ENCODE results near the gene PLEKHG3. TPM values are rescaled to one million over a fixed set of nuclear protein-coding genes. Genes with fewer than 3 reads are reported as not detected.

PLEKHG3 gene
- polyA plus RNA-seq, 3 donors, result 6.3 to 21.6 (median 13.0) TPM

DNA sequence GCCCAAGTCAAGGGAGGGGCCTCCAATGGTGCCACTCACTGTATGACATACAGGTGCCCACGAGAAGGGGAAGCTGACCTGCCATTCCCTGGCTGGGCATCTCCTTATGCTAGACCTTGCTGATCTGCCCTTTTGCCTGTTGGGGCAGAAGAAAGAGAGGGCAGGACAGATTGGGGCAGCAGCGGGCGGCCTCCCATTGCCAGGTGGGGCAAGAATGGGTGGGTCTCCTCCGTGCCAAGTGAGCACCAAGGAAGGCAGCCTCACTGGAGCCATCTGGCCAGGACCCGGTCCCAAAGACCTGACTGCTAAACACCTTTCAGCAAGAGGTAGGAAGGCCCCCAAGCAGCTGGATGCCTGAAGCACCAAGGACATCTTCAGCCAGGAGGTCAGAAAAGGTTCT, 50.5 kb downstream of the PLEKHG3 start:
- Histone ChIP-seq H3K9ac (ENCODE audit: insufficient read depth, low read length, poor library complexity, severe bottlenecking) (no peak overlapping the region), H3K4me3 (replicated peaks in 1 of 3; ENCODE audit: low read depth in 2 of 3, low read length in 3 of 3) (no peak overlapping the region), H2AFZ (ENCODE audit: insufficient read depth, low read depth, low read length, poor library complexity, severe bottlenecking) (no peak overlapping the region), H3K27ac (ENCODE audit: low read depth in 1 of 2, low read length in 2 of 2) (no peak overlapping the region), H3K9me3 (replicated peaks in 1 of 2; ENCODE audit: control insufficient read depth in 1 of 2, insufficient read depth in 1 of 2, low read length in 2 of 2) (peaks cover 0 to 3% of the 10 kb centered on the region in 2 donors), H3K4me2 (replicated peaks; ENCODE audit: extremely low read depth, low read length, poor library complexity, severe bottlenecking) (no peak overlapping the region), H3K27me3 (ENCODE audit: control insufficient read depth in 2 of 2, insufficient read depth in 2 of 2, low read length in 2 of 2) (no peaks in the 10 kb centered on the region), H3K36me3 (replicated peaks in 1 of 2; ENCODE audit: control insufficient read depth in 1 of 2, insufficient read depth in 2 of 2, low read length in 2 of 2) (no peaks in the 10 kb centered on the region), H3K79me2 (ENCODE audit: insufficient read depth, low read length) (no peaks in the 10 kb centered on the region), H4K20me1 (ENCODE audit: insufficient read depth, low read length) (no peaks in the 10 kb centered on the region), H3K4me1 (ENCODE audit: control insufficient read depth in 1 of 2, insufficient read depth in 2 of 2, low read length in 2 of 2) (no peaks in the 10 kb centered on the region)
- Mint-ChIP-seq H3K27ac (no peak overlapping the region), H3K4me1 (peaks cover 2% of the 10 kb centered on the region), H3K9me3 (peaks cover 0 to 6% (median 0%) of the 10 kb centered on the region in 7 donors), H3K36me3 (peaks cover 0 to 4% of the 10 kb centered on the region in 2 donors), H3K27me3 (ENCODE audit: low read depth in 3 of 3) (peaks cover 6 to 14% (median 12%) of the 10 kb centered on the region in 3 donors), H3K4me3 (no peak overlapping the region)
- WGBS (ENCODE audit: insufficient coverage), result 81% methylated on average over 4 of the region's 5 CpGs
- intact Hi-C loops (cut with micrococcal nuclease), result loop anchor here in 1 of 2 donors (5.0 kb wide), 1 partner anchor 67 kb away; no protein-coding TSS in a partner anchor
- no peak for DNase-seq
- TF ChIP-seq, protein P1, sequence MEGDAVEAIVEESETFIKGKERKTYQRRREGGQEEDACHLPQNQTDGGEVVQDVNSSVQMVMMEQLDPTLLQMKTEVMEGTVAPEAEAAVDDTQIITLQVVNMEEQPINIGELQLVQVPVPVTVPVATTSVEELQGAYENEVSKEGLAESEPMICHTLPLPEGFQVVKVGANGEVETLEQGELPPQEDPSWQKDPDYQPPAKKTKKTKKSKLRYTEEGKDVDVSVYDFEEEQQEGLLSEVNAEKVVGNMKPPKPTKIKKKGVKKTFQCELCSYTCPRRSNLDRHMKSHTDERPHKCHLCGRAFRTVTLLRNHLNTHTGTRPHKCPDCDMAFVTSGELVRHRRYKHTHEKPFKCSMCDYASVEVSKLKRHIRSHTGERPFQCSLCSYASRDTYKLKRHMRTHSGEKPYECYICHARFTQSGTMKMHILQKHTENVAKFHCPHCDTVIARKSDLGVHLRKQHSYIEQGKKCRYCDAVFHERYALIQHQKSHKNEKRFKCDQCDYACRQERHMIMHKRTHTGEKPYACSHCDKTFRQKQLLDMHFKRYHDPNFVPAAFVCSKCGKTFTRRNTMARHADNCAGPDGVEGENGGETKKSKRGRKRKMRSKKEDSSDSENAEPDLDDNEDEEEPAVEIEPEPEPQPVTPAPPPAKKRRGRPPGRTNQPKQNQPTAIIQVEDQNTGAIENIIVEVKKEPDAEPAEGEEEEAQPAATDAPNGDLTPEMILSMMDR (IDR thresholded peaks at IDR 0.05), result no peak

DNA sequence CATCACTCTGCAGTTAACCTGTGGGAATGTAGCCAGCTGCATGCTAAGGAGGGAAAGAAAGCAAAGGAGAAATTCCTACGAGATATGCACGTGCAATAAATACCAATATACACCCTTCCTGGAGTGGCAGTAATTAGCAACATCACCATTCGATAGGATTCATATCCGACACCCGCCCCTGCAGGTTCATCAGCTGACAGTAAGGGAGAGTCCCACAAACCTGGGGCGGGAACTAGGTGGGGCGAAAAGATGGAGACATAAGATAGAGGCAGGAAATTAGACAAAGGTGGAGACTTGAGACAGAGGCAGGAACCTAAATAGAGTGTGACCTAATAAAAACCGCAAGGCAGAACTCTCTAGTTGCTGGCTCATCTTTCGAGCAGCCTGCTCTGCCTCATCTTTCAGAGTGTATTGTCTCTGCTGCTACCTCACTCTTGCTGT, 51.6 kb downstream of the PLEKHG3 start:
- no peak overlapping the region for H3K9ac ChIP-seq (ENCODE audit: insufficient read depth, low read length, poor library complexity, severe bottlenecking)
- Mint-ChIP-seq H3K27me3 (ENCODE audit: low read depth in 3 of 3) (peaks cover 14 to 18% (median 18%) of the 10 kb centered on the region in 3 donors), H3K9me3 (peaks cover 0 to 6% (median 0%) of the 10 kb centered on the region in 7 donors), H3K27ac (no peak overlapping the region), H3K4me3 (no peak overlapping the region), H3K4me1 (peaks cover 4% of the 10 kb centered on the region), H3K36me3 (no peaks in the 10 kb centered on the region)
- no peak overlapping the region for H3K4me2 ChIP-seq (replicated peaks; ENCODE audit: extremely low read depth, low read length, poor library complexity, severe bottlenecking)
- peaks cover 0 to 4% of the 10 kb centered on the region in 2 donors for H3K27me3 ChIP-seq (ENCODE audit: control insufficient read depth in 2 of 2, insufficient read depth in 2 of 2, low read length in 2 of 2)
- 89% methylated on average over 6 of the region's 9 CpGs for WGBS (ENCODE audit: insufficient coverage)
- no peaks in the 10 kb centered on the region for H3K4me1 ChIP-seq (ENCODE audit: control insufficient read depth in 1 of 2, insufficient read depth in 2 of 2, low read length in 2 of 2)
- intact Hi-C loops (cut with micrococcal nuclease), result loop anchor here in 1 of 2 donors (5.0 kb wide), 1 partner anchor 68 kb away; no protein-coding TSS in a partner anchor
- TF ChIP-seq, protein P1 (IDR thresholded peaks at IDR 0.05), result no peak
- H3K4me3 ChIP-seq (replicated peaks in 1 of 3; ENCODE audit: low read depth in 2 of 3, low read length in 3 of 3), result no peak overlapping the region
- no peak for DNase-seq
- peaks cover 0 to 3% of the 10 kb centered on the region in 2 donors for H3K9me3 ChIP-seq (replicated peaks in 1 of 2; ENCODE audit: control insufficient read depth in 1 of 2, insufficient read depth in 1 of 2, low read length in 2 of 2)
- H3K79me2 ChIP-seq (ENCODE audit: insufficient read depth, low read length), result no peaks in the 10 kb centered on the region
- H3K27ac ChIP-seq (ENCODE audit: low read depth in 1 of 2, low read length in 2 of 2), result no peak overlapping the region
- no peak overlapping the region for H2AFZ ChIP-seq (ENCODE audit: insufficient read depth, low read depth, low read length, poor library complexity, severe bottlenecking)
- no peaks in the 10 kb centered on the region for H4K20me1 ChIP-seq (ENCODE audit: insufficient read depth, low read length)
- H3K36me3 ChIP-seq (replicated peaks in 1 of 2; ENCODE audit: control insufficient read depth in 1 of 2, insufficient read depth in 2 of 2, low read length in 2 of 2), result no peaks in the 10 kb centered on the region

Measured in CD14-positive monocyte (primary cell).